Stimulated activated CD8-positive, alpha-beta memory T cell treated with anti-CD3 and anti-CD28 coated beads, Interleukin-15, amount 100 ng/mL, for 24 hours (primary cell): Measurements from ENCODE around the gene TEKT5.

Source experiments
- DNase-seq: peaks from one replicate; pipeline ENCODE4 v3.0.0-alpha.2; 2020; ENCODE audit warnings: low read depth

TEKT5 gene

GRCh38 chr16:10610499-10611184 is 84.1 kb downstream of the TEKT5 start:
- no peak for DNase-seq

GRCh38 chr16:10609402-10609774 is 85.3 kb downstream of the TEKT5 start:
- DNase-seq = no peak

GRCh38 chr16:10608687-10609401 is 85.9 kb downstream of the TEKT5 start:
- DNase-seq = no peak

GRCh38 chr16:10607157-10607556 is 87.6 kb downstream of the TEKT5 start:
- no peak for DNase-seq

GRCh38 chr16:10606607-10607006 is 88.1 kb downstream of the TEKT5 start:
- DNase-seq = no peak

GRCh38 chr16:10605636-10606035 is 89.1 kb downstream of the TEKT5 start:
- no peak for DNase-seq

GRCh38 chr16:10601444-10602408 is 93.0 kb downstream of the TEKT5 start:
- no peak for DNase-seq

GRCh38 chr16:10600782-10601443 is 93.8 kb downstream of the TEKT5 start:
- no peak for DNase-seq

GRCh38 chr16:10599626-10600025 is 95.1 kb downstream of the TEKT5 start:
- DNase-seq = no peak

- no peak for DNase-seq
Observed at GRCh38 chr16:10598157-10598556, 96.6 kb downstream of the TEKT5 start.

GRCh38 chr16:10597187-10597601 is 97.5 kb downstream of the TEKT5 start:
- no peak for DNase-seq

- no peak for DNase-seq
Observed at GRCh38 chr16:10594312-10594950, 100.3 kb downstream of the TEKT5 start.

- no peak for DNase-seq
Observed at GRCh38 chr16:10592611-10593010, 102.1 kb downstream of the TEKT5 start.

- DNase-seq = no peak
Observed at GRCh38 chr16:10590342-10590741, 104.4 kb downstream of the TEKT5 start.

- DNase-seq = no peak
Observed at GRCh38 chr16:10589109-10589508, 105.6 kb downstream of the TEKT5 start.

- no peak for DNase-seq
Observed at GRCh38 chr16:10587622-10588021, 107.1 kb downstream of the TEKT5 start.

GRCh38 chr16:10584981-10585438 is 109.7 kb downstream of the TEKT5 start:
- DNase-seq = no peak

GRCh38 chr16:10583269-10583668 is 111.5 kb downstream of the TEKT5 start:
- no peak for DNase-seq

- no peak for DNase-seq
Observed at GRCh38 chr16:10581507-10581906, 113.2 kb downstream of the TEKT5 start.

GRCh38 chr16:10580883-10581247 is 113.9 kb downstream of the TEKT5 start:
- no peak for DNase-seq
